ENCODE measurements around the gene CPS1.

- TF ChIP-seq SIN3A (IDR thresholded peaks at IDR 0.05; ENCODE audit: borderline replicate concordance, insufficient read depth, low read length) (no peak), TAF1 (IDR thresholded peaks at IDR 0.05; ENCODE audit: borderline replicate concordance, insufficient read depth, low read length) (no peak)
Measured at GRCh38 chr2:210657874-210658273, 101.5 kb downstream of the CPS1 start.

Measured in PFSK-1 (cell line).